NCI-H524 treated with DMSO at 0.1 percent for 48 hours (cell line): ENCODE results near the gene VANGL1.

ENCODE experiments used
- DNase-seq: peaks from one replicate; lab custom pipeline; 2025; lab: John Stamatoyannopoulos, UW

The VANGL1 gene

GRCh38 chr1:115744646-115745275 is 103.0 kb downstream of the VANGL1 start:
- DNase-seq = no peak

- DNase-seq = no peak
Observed at GRCh38 chr1:115746021-115746690, 104.4 kb downstream of the VANGL1 start.
